ENCODE data around the gene NR2F1-AS1.
"Not testable (repeated sequence)": the region's sequence is repeated elsewhere in the genome, so short reads cannot be mapped to it uniquely, and the experiment has no call there.

Gene NR2F1-AS1

DNA sequence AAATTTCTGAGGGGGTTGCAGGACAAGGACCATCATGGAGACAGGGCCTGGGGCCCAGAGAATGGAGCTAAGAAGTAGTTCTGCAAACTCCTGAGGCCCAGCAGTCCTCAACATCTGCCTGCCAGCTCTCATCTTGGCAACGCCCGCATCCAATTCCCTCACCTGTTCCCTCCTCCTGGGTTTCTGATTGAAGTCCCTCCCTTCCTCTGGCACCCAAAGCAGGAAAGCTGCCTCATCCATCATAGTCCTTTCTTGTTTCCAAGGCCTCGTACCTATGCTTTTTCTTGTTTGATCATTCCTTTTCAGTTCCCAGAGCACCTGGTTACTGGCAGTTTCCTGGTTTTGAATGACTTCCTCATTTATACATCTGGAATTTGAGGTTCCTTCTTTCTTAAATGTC is 181.3 kb downstream of the NR2F1-AS1 start:
- DNase-seq (ENCODE audit: low read depth), result no peak
- TF ChIP-seq, protein P1, sequence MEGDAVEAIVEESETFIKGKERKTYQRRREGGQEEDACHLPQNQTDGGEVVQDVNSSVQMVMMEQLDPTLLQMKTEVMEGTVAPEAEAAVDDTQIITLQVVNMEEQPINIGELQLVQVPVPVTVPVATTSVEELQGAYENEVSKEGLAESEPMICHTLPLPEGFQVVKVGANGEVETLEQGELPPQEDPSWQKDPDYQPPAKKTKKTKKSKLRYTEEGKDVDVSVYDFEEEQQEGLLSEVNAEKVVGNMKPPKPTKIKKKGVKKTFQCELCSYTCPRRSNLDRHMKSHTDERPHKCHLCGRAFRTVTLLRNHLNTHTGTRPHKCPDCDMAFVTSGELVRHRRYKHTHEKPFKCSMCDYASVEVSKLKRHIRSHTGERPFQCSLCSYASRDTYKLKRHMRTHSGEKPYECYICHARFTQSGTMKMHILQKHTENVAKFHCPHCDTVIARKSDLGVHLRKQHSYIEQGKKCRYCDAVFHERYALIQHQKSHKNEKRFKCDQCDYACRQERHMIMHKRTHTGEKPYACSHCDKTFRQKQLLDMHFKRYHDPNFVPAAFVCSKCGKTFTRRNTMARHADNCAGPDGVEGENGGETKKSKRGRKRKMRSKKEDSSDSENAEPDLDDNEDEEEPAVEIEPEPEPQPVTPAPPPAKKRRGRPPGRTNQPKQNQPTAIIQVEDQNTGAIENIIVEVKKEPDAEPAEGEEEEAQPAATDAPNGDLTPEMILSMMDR (IDR thresholded peaks at IDR 0.05; ENCODE audit: control insufficient read depth, extremely low read depth, insufficient read depth), result no peak
- H3K4me3 ChIP-seq (ENCODE audit: low read depth, low read length), result no peak overlapping the region

DNA sequence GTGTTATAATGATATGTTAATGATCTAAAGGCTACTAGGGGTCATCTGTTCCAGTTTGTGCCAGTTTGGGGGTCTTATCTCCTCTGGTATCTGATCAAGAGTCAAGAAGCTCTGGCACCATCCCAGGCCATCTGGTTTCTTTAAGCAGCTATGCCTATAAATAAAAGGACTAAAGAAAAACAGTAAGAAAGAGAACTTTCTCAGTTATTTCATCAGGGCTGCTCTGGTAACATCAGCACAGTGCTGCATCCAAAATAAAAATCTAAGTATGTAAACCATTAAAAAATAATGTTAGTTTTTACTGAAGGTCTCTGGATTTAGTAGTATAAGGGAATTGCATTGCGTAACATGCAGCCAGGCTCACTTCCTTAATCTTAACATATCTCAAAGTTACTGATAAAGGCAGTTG is 185.0 kb downstream of the NR2F1-AS1 start:
- DNase-seq (ENCODE audit: low read depth), result no peak
- TF ChIP-seq, protein P1 (IDR thresholded peaks at IDR 0.05; ENCODE audit: control insufficient read depth, extremely low read depth, insufficient read depth), result no peak
- H3K4me3 ChIP-seq (ENCODE audit: low read depth, low read length), result no peak overlapping the region

DNA sequence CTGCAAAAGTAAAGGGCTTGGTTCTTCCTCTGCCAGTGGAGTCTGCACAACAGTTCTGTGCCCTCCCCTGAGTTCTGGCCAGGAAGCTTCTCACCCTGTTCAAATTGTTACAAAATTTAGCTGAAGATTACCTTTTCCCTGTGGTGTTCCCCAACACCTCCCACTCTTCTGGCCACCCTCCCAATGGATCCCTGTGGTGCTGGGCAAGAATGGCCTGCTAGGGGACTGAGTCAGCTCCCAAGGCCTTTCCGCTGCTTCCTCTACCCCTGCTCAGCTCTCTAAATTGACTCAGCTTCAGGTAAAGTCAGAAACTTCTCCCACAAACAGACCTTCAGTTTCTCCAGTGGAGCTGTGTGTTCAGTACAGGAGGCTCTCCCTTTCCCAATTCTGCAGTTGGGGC is 186.0 kb downstream of the NR2F1-AS1 start:
- DNase-seq (ENCODE audit: low read depth), result no peak
- H3K4me3 ChIP-seq (ENCODE audit: low read depth, low read length), result no peak overlapping the region
- TF ChIP-seq, protein P1 (IDR thresholded peaks at IDR 0.05; ENCODE audit: control insufficient read depth, extremely low read depth, insufficient read depth), result no peak

DNA sequence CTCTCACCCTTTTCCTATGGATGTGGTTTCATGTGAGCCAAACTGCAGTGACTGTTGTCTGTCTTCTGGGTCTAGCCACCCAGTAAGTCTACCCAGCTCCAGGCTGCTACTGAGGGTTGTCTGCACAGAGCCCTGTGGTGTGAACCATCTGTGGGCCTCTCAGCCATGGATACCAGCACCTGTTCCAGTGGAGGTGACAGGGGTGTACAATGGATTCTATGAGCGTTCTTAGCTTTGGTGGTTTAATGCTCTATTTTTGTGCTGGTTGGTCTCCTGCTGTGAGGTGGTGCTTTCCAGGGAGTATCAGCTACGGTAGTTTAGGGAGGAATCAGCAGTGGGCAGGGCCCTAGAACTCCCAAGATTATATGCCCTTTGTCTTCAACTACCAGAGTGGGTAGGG is 186.7 kb downstream of the NR2F1-AS1 start:
- TF ChIP-seq, protein P1 (IDR thresholded peaks at IDR 0.05; ENCODE audit: control insufficient read depth, extremely low read depth, insufficient read depth), result no peak
- H3K4me3 ChIP-seq (ENCODE audit: low read depth, low read length), result no peak overlapping the region
- no peak for DNase-seq (ENCODE audit: low read depth)

DNA sequence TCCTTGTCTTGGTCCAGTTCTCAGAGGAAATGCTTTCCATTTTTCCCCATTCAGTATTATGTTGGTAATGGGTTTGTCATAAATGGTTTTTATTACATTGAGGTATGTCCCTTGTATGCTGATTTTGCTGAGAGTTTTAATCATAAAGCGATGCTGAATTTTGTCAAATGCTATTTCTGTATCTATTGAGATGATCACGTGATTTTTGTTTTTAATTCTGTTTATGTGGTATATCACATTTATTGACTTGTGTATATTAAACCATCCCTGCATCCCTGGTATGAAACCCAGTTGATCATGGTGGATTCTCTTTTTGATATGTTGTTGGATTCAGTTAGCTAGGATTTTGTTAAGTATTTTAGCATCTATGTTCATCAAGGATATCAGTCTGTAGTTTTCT is 189.8 kb downstream of the NR2F1-AS1 start:
- DNase-seq (ENCODE audit: low read depth), result not testable (repeated sequence)

DNA sequence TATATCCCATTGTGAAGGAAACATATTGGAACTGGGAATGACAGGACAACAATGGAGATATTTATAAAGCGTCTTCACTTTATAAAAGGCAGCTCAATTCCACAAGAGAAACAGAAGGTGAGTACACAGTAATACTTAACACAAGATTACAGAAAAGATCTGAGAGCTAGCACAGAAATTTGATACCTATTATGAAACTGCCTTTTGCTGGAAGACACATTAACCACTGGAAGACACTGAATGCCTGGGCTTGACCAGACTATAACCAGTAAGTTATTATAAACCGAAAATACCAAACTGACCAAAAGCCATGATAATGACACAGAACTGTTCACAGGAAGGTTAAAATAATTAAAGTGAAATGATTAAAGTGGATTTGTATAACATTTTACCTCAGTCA is 195.4 kb downstream of the NR2F1-AS1 start:
- DNase-seq (ENCODE audit: low read depth), result no peak
- TF ChIP-seq, protein P1 (IDR thresholded peaks at IDR 0.05; ENCODE audit: control insufficient read depth, extremely low read depth, insufficient read depth), result no peak
- H3K4me3 ChIP-seq (ENCODE audit: low read depth, low read length), result no peak overlapping the region

More for the DNA sequence above, 189.8 kb downstream of the NR2F1-AS1 start:
- H3K4me3 ChIP-seq (ENCODE audit: low read depth, low read length), result not testable (repeated sequence)

DNA sequence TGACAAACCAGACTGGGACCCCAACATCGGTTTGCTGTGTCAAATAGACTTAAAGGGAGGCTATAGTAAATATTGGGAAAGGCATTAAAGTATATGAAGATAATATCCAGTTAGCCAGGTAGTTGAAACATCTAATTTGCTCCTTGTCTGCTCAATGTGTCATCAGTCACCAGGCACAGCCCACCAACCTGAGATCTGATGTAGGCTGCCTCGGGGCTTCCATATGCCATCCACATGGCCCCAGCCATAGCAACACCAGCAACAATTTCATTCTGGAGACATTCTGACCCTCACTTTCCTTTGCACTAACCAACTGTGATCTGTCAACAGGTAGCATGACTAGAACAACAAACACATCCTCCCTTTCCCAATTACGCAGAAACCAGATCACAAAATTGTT is 196.0 kb downstream of the NR2F1-AS1 start:
- no peak for DNase-seq (ENCODE audit: low read depth)
- TF ChIP-seq, protein P1 (IDR thresholded peaks at IDR 0.05; ENCODE audit: control insufficient read depth, extremely low read depth, insufficient read depth), result no peak
- no peak overlapping the region for H3K4me3 ChIP-seq (ENCODE audit: low read depth, low read length)
